Nephron progenitor cell (in vitro differentiated cells): Measurements from ENCODE around the gene SH3PXD2B.

ENCODE experiments used
- DNase-seq: peaks from one replicate; pipeline ENCODE4 v3.0.0; 2021
- H3K27ac Mint-ChIP-seq: 2 replicates; pipeline ENCODE4 v1.8.0; 2021; ENCODE audit warnings: mild to moderate bottlenecking, moderate library complexity, mixed read lengths
- H3K27me3 Mint-ChIP-seq: 2 replicates; pipeline ENCODE4 v1.8.0; 2021; ENCODE audit warnings: mild to moderate bottlenecking, low read depth, mixed read lengths; ENCODE audit not compliant: poor library complexity
- H3K36me3 Mint-ChIP-seq: 2 replicates; pipeline ENCODE4 v1.8.0; 2021; ENCODE audit warnings: low read depth, mixed read lengths
- H3K4me1 Mint-ChIP-seq: 2 replicates; pipeline ENCODE4 v1.8.0; 2021; ENCODE audit warnings: mixed read lengths
- H3K4me3 Mint-ChIP-seq: 2 replicates; pipeline ENCODE4 v1.8.0; 2021; ENCODE audit warnings: mild to moderate bottlenecking, moderate library complexity, mixed read lengths
- H3K9me3 Mint-ChIP-seq: 2 replicates; pipeline ENCODE4 v1.8.0; 2021; ENCODE audit warnings: mild to moderate bottlenecking, moderate library complexity, mixed read lengths
- CTCF ChIP-seq: fragments of 200-600 bp; sonication (generic); IDR thresholded peaks from 2 replicates; pipeline ENCODE4 v1.5.0; 2021; ENCODE audit warnings: antibody characterized with exemption

SH3PXD2B gene

GRCh38 chr5:172365948-172366608 is 88.2 kb downstream of the SH3PXD2B start:
- H3K36me3 Mint-ChIP-seq = peaks cover 83% of the 10 kb centered on the region
- peaks cover 6% of the 10 kb centered on the region for H3K9me3 Mint-ChIP-seq
- no peak for TF ChIP-seq CTCF

DNA sequence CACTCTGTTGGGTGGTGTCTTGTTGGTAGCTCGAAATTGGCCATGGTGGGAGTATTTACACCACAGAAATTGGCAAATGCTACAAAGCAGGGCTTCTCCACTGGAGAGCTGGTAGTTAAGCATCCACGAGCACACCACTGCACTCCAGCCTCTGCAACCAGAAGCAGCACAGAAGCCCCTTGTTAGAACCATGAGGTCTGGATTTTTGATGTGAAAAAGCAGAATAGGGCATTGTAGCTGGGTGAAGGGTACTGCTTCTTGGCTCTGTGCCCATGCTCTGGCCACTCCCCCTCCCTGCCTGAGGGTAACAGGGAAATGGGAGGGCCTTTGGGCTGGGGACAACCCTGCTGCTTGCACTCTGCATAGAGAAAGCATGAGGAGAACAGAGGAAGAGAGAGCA is 89.6 kb downstream of the SH3PXD2B start:
- no peaks in the 10 kb centered on the region for H3K9me3 Mint-ChIP-seq
- H3K36me3 Mint-ChIP-seq = peaks cover 83% of the 10 kb centered on the region
- H3K4me3 Mint-ChIP-seq = no peak overlapping the region
- DNase-seq = no peak
- H3K4me1 Mint-ChIP-seq = no peaks in the 10 kb centered on the region
- no peaks in the 10 kb centered on the region for H3K27me3 Mint-ChIP-seq
- TF ChIP-seq CTCF = no peak
- H3K27ac Mint-ChIP-seq = no peak overlapping the region

More at GRCh38 chr5:172365948-172366608, 88.2 kb downstream of the SH3PXD2B start:
- Mint-ChIP-seq H3K27ac (no peak overlapping the region), H3K4me1 (no peaks in the 10 kb centered on the region), H3K4me3 (no peak overlapping the region), H3K27me3 (no peaks in the 10 kb centered on the region)
- no peak for DNase-seq

GRCh38 chr5:172362755-172363154 is 91.6 kb downstream of the SH3PXD2B start:
- no peak overlapping the region for H3K27ac Mint-ChIP-seq
- no peaks in the 10 kb centered on the region for H3K4me1 Mint-ChIP-seq
- H3K9me3 Mint-ChIP-seq = no peaks in the 10 kb centered on the region
- H3K36me3 Mint-ChIP-seq = peaks cover 88% of the 10 kb centered on the region
- no peak for TF ChIP-seq CTCF
- H3K27me3 Mint-ChIP-seq = no peaks in the 10 kb centered on the region
- H3K4me3 Mint-ChIP-seq = no peak overlapping the region
- DNase-seq = no peak

DNA sequence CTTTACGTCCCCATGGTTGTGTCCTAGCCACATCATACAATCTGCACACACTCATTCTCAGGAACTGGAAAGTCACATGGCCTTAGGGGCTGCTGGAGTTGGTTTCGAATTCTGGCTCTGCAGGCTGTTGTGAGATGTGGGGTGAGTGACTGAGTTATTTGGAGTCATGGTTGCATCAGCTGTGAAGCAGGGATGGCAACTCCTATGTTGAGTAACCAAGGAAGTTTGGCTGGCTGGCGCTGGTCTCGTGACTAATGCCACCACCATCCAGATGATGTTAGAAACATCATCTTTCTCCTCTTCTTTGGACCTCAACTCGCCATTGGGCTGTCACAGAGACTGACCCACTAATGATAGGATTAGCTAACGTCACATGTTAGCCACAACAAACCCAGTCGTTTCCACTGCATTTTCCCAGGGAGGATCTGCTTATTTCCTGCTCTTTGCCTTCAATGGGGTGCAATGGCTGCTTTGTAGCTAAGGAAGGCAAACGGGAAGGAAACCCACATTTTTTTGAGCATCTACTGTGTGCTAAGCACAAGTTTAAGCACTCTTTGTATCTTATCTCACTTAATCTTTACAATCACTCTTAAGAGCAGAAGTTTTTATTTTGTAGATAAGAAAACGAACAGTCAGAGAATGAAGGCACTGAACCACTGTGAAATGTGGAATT is 92.6 kb downstream of the SH3PXD2B start:
- H3K9me3 Mint-ChIP-seq = no peaks in the 10 kb centered on the region
- DNase-seq = no peak
- H3K27ac Mint-ChIP-seq = peak overlapping the region; percentile 33
- H3K27me3 Mint-ChIP-seq = no peaks in the 10 kb centered on the region
- no peak overlapping the region for H3K4me3 Mint-ChIP-seq
- H3K36me3 Mint-ChIP-seq = peaks cover 92% of the 10 kb centered on the region
- H3K4me1 Mint-ChIP-seq = peaks cover 5% of the 10 kb centered on the region
- TF ChIP-seq CTCF = no peak

- Mint-ChIP-seq H3K4me1 (peaks cover 30% of the 10 kb centered on the region), H3K9me3 (no peaks in the 10 kb centered on the region), H3K27ac (peak overlapping the region; percentile 47), H3K36me3 (peaks cover 79% of the 10 kb centered on the region), H3K27me3 (no peaks in the 10 kb centered on the region), H3K4me3 (no peak overlapping the region)
- no peak for TF ChIP-seq CTCF
- no peak for DNase-seq
Measured at GRCh38 chr5:172358345-172358744, 96.0 kb downstream of the SH3PXD2B start.

- TF ChIP-seq CTCF = no peak
- Mint-ChIP-seq H3K27me3 (no peaks in the 10 kb centered on the region), H3K36me3 (peaks cover 78% of the 10 kb centered on the region), H3K9me3 (no peaks in the 10 kb centered on the region), H3K4me3 (no peak overlapping the region), H3K27ac (no peak overlapping the region), H3K4me1 (peaks cover 30% of the 10 kb centered on the region)
- no peak for DNase-seq
Measured at GRCh38 chr5:172356527-172356926, 97.8 kb downstream of the SH3PXD2B start.
